Measurements from ENCODE around the gene SEPSECS.

GRCh38 chr4:25177147-25177546 is 16.9 kb upstream of the SEPSECS start:
- TF ChIP-seq POLR2A (IDR thresholded peaks at IDR 0.05; ENCODE audit: low read length) (no peak), GATA1 (IDR thresholded peaks at IDR 0.05; ENCODE audit: low read depth, low read length) (no peak)

Data from erythroblast (primary cell).